GM12891 (cell line): Measurements from ENCODE around the gene CALHM1.

Source experiments
- PAX5 ChIP-seq: IDR thresholded peaks from 2 replicates; pipeline ENCODE4 v1.6.1; 2011; ENCODE audit warnings: low read length, moderate library complexity, mild to moderate bottlenecking; ENCODE audit not compliant: insufficient read depth, severe bottlenecking
- POLR2A ChIP-seq: IDR thresholded peaks from 2 replicates; pipeline ENCODE4 v1.6.1; 2011; ENCODE audit warnings: low read depth, low read length, control low read depth
- POLR2AphosphoS5 ChIP-seq: IDR thresholded peaks from 2 replicates; pipeline ENCODE4 v1.6.1; 2011; ENCODE audit warnings: low read depth, low read length, control low read depth
- POU2F2 ChIP-seq: IDR thresholded peaks from 2 replicates; pipeline ENCODE4 v1.6.1; 2011; ENCODE audit warnings: low read depth, mild to moderate bottlenecking, control low read depth, low read length, moderate library complexity
- SPI1 ChIP-seq: IDR thresholded peaks from 2 replicates; pipeline ENCODE4 v1.6.1; 2011; ENCODE audit warnings: low read depth, low read length, control low read depth
- TAF1 ChIP-seq: IDR thresholded peaks from 2 replicates; pipeline ENCODE4 v1.6.1; 2011; ENCODE audit warnings: low read depth, low read length, control low read depth

GRCh38 chr10:103447187-103447586 is 11.5 kb downstream of the CALHM1 start:
- TF ChIP-seq POLR2AphosphoS5 (no peak), POLR2A (no peak), SPI1 (no peak), POU2F2 (no peak), TAF1 (no peak), PAX5 (no peak)
